Testis (tissue), 3 donors: ENCODE results near the gene CCBE1. TPM values are rescaled to one million over a fixed set of nuclear protein-coding genes. Genes with fewer than 3 reads are reported as not detected.

ENCODE experiments used
- DNase-seq: peaks from one replicate; pipeline ENCODE4 v3.0.0-alpha.2; 2019
- H3K27ac ChIP-seq, 2 donors: fragments of 200-600 bp; sonication (generic); one replicate each; pipeline ENCODE4 v1.5.1; 2019
- H3K27me3 ChIP-seq: fragments of 200-600 bp; sonication (generic); one replicate; pipeline ENCODE4 v1.5.1; 2019
- H3K36me3 ChIP-seq: fragments of 200-600 bp; sonication (generic); one replicate; pipeline ENCODE4 v1.5.1; 2017; ENCODE audit warnings: low read depth; ENCODE audit errors: missing control alignments
- H3K4me1 ChIP-seq: fragments of 200-600 bp; sonication (generic); one replicate; pipeline ENCODE4 v1.5.1; 2019
- H3K4me3 ChIP-seq, 2 donors: fragments of 200-600 bp; sonication (generic); one replicate each; pipeline ENCODE4 v1.5.1; 2017 to 2019
- H3K9me3 ChIP-seq: fragments of 200-600 bp; sonication (generic); one replicate; pipeline ENCODE4 v1.5.1; 2017
- POLR2A ChIP-seq: fragments of 450-650 bp; IDR thresholded peaks from one replicate; pipeline ENCODE4 v1.6.1; 2017; ENCODE audit warnings: antibody characterized with exemption, mild to moderate bottlenecking, moderate library complexity
- WGBS, 2 donors: methylation state at CpG; one replicate each; pipeline ENCODE4 v1.1.5; 2018; 5-methylcytosine and 5-hydroxymethylcytosine counted together
- intact Hi-C: fragments of 100-400 bp; cut with DNase I; formaldehyde crosslinking; loops from one replicate; pipeline ENCODE4 v1.15.1; 2023; ENCODE audit warnings: low total_unique reads
- polyA plus RNA-seq: library from polyadenylated mRNA; stranded (reverse); fragments of 350-450 nt; fragmentation: Illumina TruSeq; extraction: RNeasy Lipid Tissue Mini Kit (QIAGEN cat#74804); gene quantifications from one replicate; pipeline ENCODE4 v1.2.3, GENCODE V29; 2014; ENCODE audit warnings: low read depth, low replicate concordance; ENCODE audit not compliant: insufficient read depth
- total RNA-seq, 2 donors: library from RNA; depleted of rRNA; stranded (reverse); fragments of >200 nt; gene quantifications; one replicate each; pipeline ENCODE4 v1.2.3, GENCODE V29; 2016
- TF ChIP-seq, protein P1 (sequence below), 3 experiments: fragments of 450-650 bp in 2 of 3; fragments of 200-600 bp in 1 of 3; sonication (generic) in 1 of 3; IDR thresholded peaks; one replicate each; pipeline ENCODE4 v1.5.1; 2016 to 2019; ENCODE audit warnings: antibody characterized with exemption in 3 of 3, mild to moderate bottlenecking in 2 of 3, moderate library complexity in 1 of 3

The CCBE1 gene
- total and polyA plus RNA-seq, 3 donors from 2014 or later, result 1.8 to 2.6 (median 1.9) TPM

DNA sequence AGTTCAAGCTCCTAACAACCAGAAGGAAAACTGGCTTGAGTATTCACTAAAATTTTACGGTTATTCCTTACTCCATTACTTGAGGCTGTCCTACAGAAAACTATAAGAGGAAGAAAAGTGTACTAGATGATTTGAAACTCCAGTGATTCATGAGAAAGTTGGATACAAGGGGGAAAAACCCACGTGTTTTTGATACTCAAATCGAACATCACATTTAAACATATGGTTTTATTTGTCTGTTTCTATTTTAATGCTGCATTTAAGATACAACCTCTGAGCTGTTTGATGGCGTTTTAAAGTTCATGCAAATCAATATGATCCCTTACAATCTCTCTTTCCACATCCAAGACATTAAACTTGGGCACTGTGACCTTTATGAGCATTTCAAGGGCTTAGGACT is 213.1 kb downstream of the CCBE1 start:
- Histone ChIP-seq H3K4me1 (no peaks in the 10 kb centered on the region), H3K4me3 (no peak overlapping the region), H3K27ac (no peak overlapping the region), H3K27me3 (no peaks in the 10 kb centered on the region), H3K36me3 (no peaks in the 10 kb centered on the region), H3K9me3 (no peaks in the 10 kb centered on the region)
- DNase-seq, result no peak
- WGBS, 2 donors, result 74 to 77% methylated on average over 4 of the region's 4 CpGs
- TF ChIP-seq, protein P1, sequence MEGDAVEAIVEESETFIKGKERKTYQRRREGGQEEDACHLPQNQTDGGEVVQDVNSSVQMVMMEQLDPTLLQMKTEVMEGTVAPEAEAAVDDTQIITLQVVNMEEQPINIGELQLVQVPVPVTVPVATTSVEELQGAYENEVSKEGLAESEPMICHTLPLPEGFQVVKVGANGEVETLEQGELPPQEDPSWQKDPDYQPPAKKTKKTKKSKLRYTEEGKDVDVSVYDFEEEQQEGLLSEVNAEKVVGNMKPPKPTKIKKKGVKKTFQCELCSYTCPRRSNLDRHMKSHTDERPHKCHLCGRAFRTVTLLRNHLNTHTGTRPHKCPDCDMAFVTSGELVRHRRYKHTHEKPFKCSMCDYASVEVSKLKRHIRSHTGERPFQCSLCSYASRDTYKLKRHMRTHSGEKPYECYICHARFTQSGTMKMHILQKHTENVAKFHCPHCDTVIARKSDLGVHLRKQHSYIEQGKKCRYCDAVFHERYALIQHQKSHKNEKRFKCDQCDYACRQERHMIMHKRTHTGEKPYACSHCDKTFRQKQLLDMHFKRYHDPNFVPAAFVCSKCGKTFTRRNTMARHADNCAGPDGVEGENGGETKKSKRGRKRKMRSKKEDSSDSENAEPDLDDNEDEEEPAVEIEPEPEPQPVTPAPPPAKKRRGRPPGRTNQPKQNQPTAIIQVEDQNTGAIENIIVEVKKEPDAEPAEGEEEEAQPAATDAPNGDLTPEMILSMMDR (IDR thresholded peaks at IDR 0.05), result no peak
- TF ChIP-seq POLR2A, result no peak
- intact Hi-C loops, result no loop called here

DNA sequence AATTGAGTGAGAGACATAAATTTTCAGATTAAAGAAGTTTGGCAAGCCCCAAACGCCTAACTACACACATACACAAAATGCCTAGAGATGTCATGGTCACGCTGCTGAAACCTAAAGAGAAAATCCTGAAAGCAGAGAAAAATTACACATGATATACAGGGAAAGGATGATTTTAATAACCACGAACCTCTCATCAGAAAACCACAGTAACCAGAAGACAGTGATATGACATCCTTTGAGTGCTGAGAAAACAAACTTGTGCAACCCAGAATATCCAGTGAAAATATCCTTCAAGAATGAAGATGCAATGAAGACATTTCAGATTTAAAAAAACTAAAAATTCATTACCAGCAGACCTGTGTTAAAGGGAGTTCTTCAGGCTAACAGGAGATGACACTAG is 215.8 kb downstream of the CCBE1 start:
- Histone ChIP-seq H3K4me1 (no peaks in the 10 kb centered on the region), H3K36me3 (no peaks in the 10 kb centered on the region), H3K27ac (no peak overlapping the region), H3K9me3 (no peaks in the 10 kb centered on the region), H3K27me3 (no peaks in the 10 kb centered on the region), H3K4me3 (no peak overlapping the region)
- WGBS, 2 donors, result 85 to 87% methylated on average over 3 of the region's 3 CpGs
- TF ChIP-seq POLR2A, result no peak
- TF ChIP-seq, protein P1 (IDR thresholded peaks at IDR 0.05), result no peak
- DNase-seq, result no peak
- intact Hi-C loops, result no loop called here

DNA sequence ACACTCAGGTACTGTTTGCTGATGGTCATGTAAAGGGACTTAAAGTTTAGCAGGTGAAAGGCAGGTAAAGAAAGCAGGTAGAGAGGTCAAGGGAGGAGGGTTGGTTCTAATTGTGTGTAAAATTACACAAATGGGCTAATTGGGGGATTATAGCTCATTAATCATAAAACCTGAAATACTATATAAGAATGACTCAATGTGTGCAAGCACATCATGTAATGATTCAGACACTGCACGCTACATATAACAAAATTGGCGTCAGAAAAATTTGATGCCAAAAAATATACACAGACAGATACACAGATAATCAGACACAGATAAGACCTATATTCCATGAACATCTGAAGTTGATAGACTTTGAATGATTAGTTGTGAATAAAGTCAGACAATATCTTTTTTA is 217.4 kb downstream of the CCBE1 start:
- no peaks in the 10 kb centered on the region for H3K36me3 ChIP-seq
- no peak overlapping the region for H3K4me3 ChIP-seq
- no peak overlapping the region for H3K27ac ChIP-seq
- H3K4me1 ChIP-seq, result no peaks in the 10 kb centered on the region
- no peak for DNase-seq
- 94% methylated on average over 2 of the region's 2 CpGs for WGBS, 2 donors
- no peaks in the 10 kb centered on the region for H3K9me3 ChIP-seq
- H3K27me3 ChIP-seq, result no peaks in the 10 kb centered on the region
- intact Hi-C loops, result no loop called here
- no peak for TF ChIP-seq POLR2A
- TF ChIP-seq, protein P1 (IDR thresholded peaks at IDR 0.05), result no peak

DNA sequence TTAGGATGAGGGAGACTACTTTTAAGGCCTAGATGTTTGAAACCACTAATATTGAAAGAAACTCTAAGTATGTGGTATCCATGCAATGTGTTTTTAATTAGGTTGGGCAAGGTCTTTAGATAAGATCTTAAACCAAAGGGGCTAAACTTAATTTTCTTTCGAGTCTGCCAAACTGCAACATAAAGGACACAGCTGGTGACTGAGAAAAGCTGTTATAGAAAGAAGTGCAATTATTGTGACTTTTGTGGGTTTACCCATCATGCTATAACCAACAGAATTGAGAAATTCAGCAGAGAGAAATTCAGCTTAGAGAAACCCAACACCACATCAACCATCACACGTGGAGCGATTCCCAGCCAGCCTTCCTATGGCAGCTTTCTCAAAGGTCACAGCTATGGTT is 218.6 kb downstream of the CCBE1 start:
- TF ChIP-seq, protein P1 (IDR thresholded peaks at IDR 0.05), result no peak
- TF ChIP-seq POLR2A, result no peak

DNA sequence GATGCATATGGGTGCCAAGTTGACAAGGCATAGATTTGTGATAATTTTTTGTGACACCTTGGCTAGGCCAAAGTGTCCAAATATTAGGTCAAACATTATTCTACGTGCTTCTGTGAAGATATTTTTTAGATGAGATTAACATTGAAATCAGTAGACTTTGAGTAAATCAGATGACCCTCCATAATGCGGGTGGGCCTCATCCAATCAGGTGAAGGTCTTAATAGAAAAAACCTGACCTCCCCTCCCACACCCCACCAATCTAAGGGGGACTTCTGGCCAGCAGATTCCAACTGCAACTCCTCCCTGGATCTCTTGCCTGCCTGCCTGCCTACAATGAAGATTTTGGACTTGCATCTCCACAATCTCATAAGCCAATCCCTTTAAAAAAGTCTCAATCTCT is 219.4 kb downstream of the CCBE1 start:
- Histone ChIP-seq H3K9me3 (no peaks in the 10 kb centered on the region), H3K36me3 (no peaks in the 10 kb centered on the region), H3K4me3 (no peak overlapping the region), H3K4me1 (no peaks in the 10 kb centered on the region), H3K27me3 (no peaks in the 10 kb centered on the region), H3K27ac (no peak overlapping the region)
- TF ChIP-seq, protein P1 (IDR thresholded peaks at IDR 0.05), result no peak
- no peak for TF ChIP-seq POLR2A
- 96 to 98% methylated on average over 2 of the region's 2 CpGs for WGBS, 2 donors
- DNase-seq, result no peak
- intact Hi-C loops, result no loop called here

More for the DNA sequence above, 218.6 kb downstream of the CCBE1 start:
- Histone ChIP-seq H3K36me3 (no peaks in the 10 kb centered on the region), H3K4me3 (no peak overlapping the region), H3K27me3 (no peaks in the 10 kb centered on the region), H3K27ac (no peak overlapping the region), H3K4me1 (no peaks in the 10 kb centered on the region), H3K9me3 (no peaks in the 10 kb centered on the region)
- intact Hi-C loops, result no loop called here
- 68 to 74% methylated on average over 3 of the region's 3 CpGs for WGBS, 2 donors
- no peak for DNase-seq
